Nephron progenitor cell (in vitro differentiated cells): ENCODE results near the gene SLX4IP.
A peak's percentile ranks its signal among the peaks of the same experiment; 100 is the strongest.

Source experiments
- DNase-seq: peaks from one replicate; pipeline ENCODE4 v3.0.0; 2021
- H3K27ac Mint-ChIP-seq: 2 replicates; pipeline ENCODE4 v1.8.0; 2021; ENCODE audit warnings: mild to moderate bottlenecking, moderate library complexity, mixed read lengths
- H3K27me3 Mint-ChIP-seq: 2 replicates; pipeline ENCODE4 v1.8.0; 2021; ENCODE audit warnings: mild to moderate bottlenecking, low read depth, mixed read lengths; ENCODE audit not compliant: poor library complexity
- H3K36me3 Mint-ChIP-seq: 2 replicates; pipeline ENCODE4 v1.8.0; 2021; ENCODE audit warnings: low read depth, mixed read lengths
- H3K4me1 Mint-ChIP-seq: 2 replicates; pipeline ENCODE4 v1.8.0; 2021; ENCODE audit warnings: mixed read lengths
- H3K4me3 Mint-ChIP-seq: 2 replicates; pipeline ENCODE4 v1.8.0; 2021; ENCODE audit warnings: mild to moderate bottlenecking, moderate library complexity, mixed read lengths
- H3K9me3 Mint-ChIP-seq: 2 replicates; pipeline ENCODE4 v1.8.0; 2021; ENCODE audit warnings: mild to moderate bottlenecking, moderate library complexity, mixed read lengths
- CTCF ChIP-seq: fragments of 200-600 bp; sonication (generic); IDR thresholded peaks from 2 replicates; pipeline ENCODE4 v1.5.0; 2021; ENCODE audit warnings: antibody characterized with exemption

SLX4IP gene

GRCh38 chr20:10427060-10427692, 7.9 kb upstream of the SLX4IP start:
- Mint-ChIP-seq H3K4me1 (peaks cover 30% of the 10 kb centered on the region), H3K27me3 (no peaks in the 10 kb centered on the region), H3K4me3 (no peak overlapping the region), H3K36me3 (peaks cover 52% of the 10 kb centered on the region), H3K9me3 (no peaks in the 10 kb centered on the region), H3K27ac (no peak overlapping the region)
- DNase-seq, result peak; percentile 56
- peak; percentile 79 for TF ChIP-seq CTCF

GRCh38 chr20:10428008-10428407, 7.1 kb upstream of the SLX4IP start:
- no peaks in the 10 kb centered on the region for H3K9me3 Mint-ChIP-seq
- DNase-seq, result no peak
- no peak for TF ChIP-seq CTCF
- no peaks in the 10 kb centered on the region for H3K27me3 Mint-ChIP-seq
- no peak overlapping the region for H3K27ac Mint-ChIP-seq
- H3K36me3 Mint-ChIP-seq, result peaks cover 47% of the 10 kb centered on the region
- peaks cover 35% of the 10 kb centered on the region for H3K4me1 Mint-ChIP-seq
- H3K4me3 Mint-ChIP-seq, result no peak overlapping the region

- Mint-ChIP-seq H3K36me3 (peaks cover 37% of the 10 kb centered on the region), H3K4me3 (no peak overlapping the region), H3K9me3 (no peaks in the 10 kb centered on the region), H3K4me1 (peaks cover 40% of the 10 kb centered on the region), H3K27me3 (no peaks in the 10 kb centered on the region), H3K27ac (peak overlapping the region; percentile 27)
- no peak for DNase-seq
- TF ChIP-seq CTCF, result no peak
These were observed 5.6 kb upstream of the SLX4IP start for GRCh38 chr20:10429443-10429981.

- H3K9me3 Mint-ChIP-seq, result no peaks in the 10 kb centered on the region
- H3K36me3 Mint-ChIP-seq, result peaks cover 37% of the 10 kb centered on the region
- H3K4me1 Mint-ChIP-seq, result peaks cover 40% of the 10 kb centered on the region
- H3K27ac Mint-ChIP-seq, result no peak overlapping the region
- no peaks in the 10 kb centered on the region for H3K27me3 Mint-ChIP-seq
- H3K4me3 Mint-ChIP-seq, result no peak overlapping the region
- DNase-seq, result no peak
- TF ChIP-seq CTCF, result no peak
These were observed 5.1 kb upstream of the SLX4IP start for GRCh38 chr20:10430000-10430466.

GRCh38 chr20:10430704-10431103, 4.4 kb upstream of the SLX4IP start:
- Mint-ChIP-seq H3K4me3 (no peak overlapping the region), H3K36me3 (peaks cover 30% of the 10 kb centered on the region), H3K27me3 (no peaks in the 10 kb centered on the region), H3K9me3 (no peaks in the 10 kb centered on the region), H3K4me1 (peaks cover 46% of the 10 kb centered on the region), H3K27ac (no peak overlapping the region)
- TF ChIP-seq CTCF, result no peak
- DNase-seq, result no peak

- DNase-seq, result no peak
- Mint-ChIP-seq H3K36me3 (peaks cover 20% of the 10 kb centered on the region), H3K27me3 (no peaks in the 10 kb centered on the region), H3K9me3 (no peaks in the 10 kb centered on the region), H3K4me3 (peak overlapping the region; percentile 55), H3K4me1 (peaks cover 59% of the 10 kb centered on the region), H3K27ac (peak overlapping the region; percentile 78)
- no peak for TF ChIP-seq CTCF
These were observed 3.0 kb upstream of the SLX4IP start for GRCh38 chr20:10432079-10432478.
